Coronary artery (tissue), 2 donors: ENCODE measurements around the gene TRAPPC6A.

Experiments
- DNase-seq: peaks from one replicate; pipeline ENCODE4 v3.0.0-alpha.2; 2017; ENCODE audit warnings: low spot score
- H3K27ac ChIP-seq, 2 donors: fragments of 200-600 bp; sonication (generic); one replicate each; pipeline ENCODE4 v1.5.1; 2016 to 2019
- H3K4me3 ChIP-seq: fragments of 200-600 bp; sonication (generic); 2 replicates; pipeline ENCODE4 v1.5.1; 2016; ENCODE audit warnings: mild to moderate bottlenecking, moderate library complexity
- TF ChIP-seq, protein P1 (sequence below): fragments of 200-600 bp; sonication (generic); IDR thresholded peaks from one replicate; pipeline ENCODE4 v1.5.1; 2019; ENCODE audit warnings: antibody characterized with exemption

The TRAPPC6A gene

DNA sequence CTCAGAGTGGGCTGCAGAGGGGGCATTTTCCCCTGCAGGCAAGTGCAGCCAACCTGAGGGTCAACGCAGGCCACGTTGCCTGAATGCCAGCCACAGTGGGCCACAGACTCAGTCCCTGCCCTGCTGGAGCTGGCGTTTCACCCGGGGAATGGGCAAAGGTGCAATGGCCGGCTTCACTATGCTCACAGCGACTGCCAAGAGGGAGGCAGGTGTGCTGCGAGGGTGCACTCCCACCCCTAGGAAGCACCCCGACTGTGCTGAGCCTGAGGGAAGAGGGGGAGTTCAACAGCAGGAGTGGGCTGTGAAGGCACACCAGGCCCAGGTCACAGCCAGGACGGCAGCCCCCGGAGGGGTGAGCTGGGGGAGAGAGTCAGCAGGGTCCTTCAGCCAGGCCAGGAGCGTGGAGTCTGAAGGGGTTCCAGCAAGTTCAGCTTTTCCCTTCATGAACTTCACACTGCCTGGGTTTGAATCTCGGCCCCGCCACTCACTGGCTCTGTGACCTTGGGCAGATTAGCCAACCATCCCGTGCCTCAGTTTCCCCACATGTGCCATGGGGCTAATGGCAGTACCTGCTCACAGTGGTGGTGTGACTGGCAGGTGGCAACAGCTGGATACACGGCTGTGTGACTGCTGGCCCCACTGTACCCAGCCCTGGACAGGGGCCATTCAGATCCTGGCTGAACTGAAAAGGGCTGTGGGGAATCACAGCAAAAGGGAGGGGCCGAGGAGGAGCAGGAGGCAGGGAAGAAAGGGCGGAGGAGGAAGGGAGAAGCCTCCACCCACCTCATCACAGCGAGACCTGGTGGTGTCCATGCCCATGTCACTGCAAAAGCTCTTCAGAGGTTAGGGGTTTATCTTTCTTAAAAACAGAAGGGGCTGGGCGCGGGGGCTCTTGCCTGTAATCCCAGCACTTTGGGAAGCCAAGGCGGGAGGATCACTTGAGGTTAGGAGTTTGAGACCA, 7.6 kb downstream of the TRAPPC6A start:
- no peak overlapping the region for H3K27ac ChIP-seq
- DNase-seq = no peak
- TF ChIP-seq, protein P1, sequence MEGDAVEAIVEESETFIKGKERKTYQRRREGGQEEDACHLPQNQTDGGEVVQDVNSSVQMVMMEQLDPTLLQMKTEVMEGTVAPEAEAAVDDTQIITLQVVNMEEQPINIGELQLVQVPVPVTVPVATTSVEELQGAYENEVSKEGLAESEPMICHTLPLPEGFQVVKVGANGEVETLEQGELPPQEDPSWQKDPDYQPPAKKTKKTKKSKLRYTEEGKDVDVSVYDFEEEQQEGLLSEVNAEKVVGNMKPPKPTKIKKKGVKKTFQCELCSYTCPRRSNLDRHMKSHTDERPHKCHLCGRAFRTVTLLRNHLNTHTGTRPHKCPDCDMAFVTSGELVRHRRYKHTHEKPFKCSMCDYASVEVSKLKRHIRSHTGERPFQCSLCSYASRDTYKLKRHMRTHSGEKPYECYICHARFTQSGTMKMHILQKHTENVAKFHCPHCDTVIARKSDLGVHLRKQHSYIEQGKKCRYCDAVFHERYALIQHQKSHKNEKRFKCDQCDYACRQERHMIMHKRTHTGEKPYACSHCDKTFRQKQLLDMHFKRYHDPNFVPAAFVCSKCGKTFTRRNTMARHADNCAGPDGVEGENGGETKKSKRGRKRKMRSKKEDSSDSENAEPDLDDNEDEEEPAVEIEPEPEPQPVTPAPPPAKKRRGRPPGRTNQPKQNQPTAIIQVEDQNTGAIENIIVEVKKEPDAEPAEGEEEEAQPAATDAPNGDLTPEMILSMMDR = no peak
- no peak overlapping the region for H3K4me3 ChIP-seq

DNA sequence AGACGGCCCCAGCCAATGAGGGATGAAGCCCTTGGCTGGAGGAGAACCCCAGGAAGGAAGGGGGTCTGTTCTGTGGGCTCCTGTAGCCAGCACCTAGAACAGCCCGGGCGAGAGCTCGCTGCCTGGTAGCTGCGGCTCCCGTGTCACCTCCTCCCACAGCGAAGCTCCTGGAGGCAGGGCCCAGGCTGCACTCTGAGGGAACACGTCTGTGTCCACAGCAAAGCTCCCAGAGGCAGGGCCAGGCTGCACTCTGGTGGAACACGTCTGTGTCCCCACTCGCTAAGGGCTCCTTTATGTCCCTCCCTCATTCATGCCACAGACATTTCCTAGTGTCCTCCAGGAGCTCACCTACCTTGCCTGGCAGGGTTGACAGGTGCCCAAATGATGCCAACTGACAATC, 8.4 kb downstream of the TRAPPC6A start:
- no peak overlapping the region for H3K4me3 ChIP-seq
- no peak for DNase-seq
- TF ChIP-seq, protein P1 = no peak
- no peak overlapping the region for H3K27ac ChIP-seq

DNA sequence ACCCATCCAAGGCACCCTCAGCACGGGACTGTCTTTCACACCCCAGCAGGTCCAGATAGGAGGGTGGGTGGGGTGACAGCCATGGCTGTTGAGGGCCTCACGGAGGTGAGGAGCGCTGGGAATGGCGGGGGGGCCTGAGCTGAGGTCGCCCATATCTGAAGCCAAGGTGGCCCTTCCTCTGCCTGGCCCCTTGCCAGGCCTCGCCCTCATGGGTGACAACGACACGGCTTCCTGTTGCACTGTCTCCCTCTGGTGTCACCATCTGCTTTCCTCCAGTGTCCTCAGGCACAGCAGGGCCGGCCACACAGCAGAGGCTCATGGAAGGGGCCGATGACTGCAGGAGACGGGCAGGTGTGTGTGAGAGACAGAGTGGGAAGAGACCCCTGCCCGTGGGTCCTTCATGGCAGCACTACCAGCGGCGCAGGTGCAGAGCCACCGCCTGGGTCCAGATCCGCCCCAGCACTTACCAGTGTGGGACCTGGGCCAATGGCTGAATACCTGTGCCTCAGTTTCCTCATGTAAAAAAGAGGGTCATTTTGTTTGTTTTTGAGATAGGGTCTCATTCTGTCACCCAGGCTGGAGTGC, 9.2 kb downstream of the TRAPPC6A start:
- Histone ChIP-seq H3K27ac (no peak overlapping the region), H3K4me3 (no peak overlapping the region)
- no peak for DNase-seq
- TF ChIP-seq, protein P1 = no peak

DNA sequence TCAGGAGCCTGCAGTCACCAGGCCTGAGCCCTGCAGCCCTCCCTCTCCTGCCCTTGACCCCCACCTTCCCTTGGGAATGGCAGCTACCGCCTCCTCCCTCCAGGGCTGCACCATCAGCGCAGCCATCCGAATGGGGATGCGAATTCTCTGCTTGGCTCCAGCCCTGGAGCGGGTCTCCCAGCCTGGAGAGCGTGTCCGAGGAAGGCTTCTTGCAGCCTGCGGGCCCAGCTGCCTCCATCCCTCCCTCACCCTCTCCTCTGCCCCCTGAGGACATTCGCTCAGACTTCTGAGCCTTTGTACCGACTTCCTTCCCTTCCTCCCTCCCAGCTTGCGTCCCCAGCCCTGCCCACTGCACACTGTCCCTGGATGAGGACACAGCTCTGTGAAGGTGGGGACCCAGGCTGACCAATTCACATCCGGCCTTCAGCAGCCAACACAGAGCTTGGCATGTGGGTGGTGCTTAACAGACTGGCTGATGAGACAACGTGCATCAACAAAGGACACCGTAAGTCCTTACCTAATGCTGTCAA, 11.2 kb downstream of the TRAPPC6A start:
- H3K27ac ChIP-seq = no peak overlapping the region
- no peak for DNase-seq
- TF ChIP-seq, protein P1 = no peak
- H3K4me3 ChIP-seq = no peak overlapping the region

DNA sequence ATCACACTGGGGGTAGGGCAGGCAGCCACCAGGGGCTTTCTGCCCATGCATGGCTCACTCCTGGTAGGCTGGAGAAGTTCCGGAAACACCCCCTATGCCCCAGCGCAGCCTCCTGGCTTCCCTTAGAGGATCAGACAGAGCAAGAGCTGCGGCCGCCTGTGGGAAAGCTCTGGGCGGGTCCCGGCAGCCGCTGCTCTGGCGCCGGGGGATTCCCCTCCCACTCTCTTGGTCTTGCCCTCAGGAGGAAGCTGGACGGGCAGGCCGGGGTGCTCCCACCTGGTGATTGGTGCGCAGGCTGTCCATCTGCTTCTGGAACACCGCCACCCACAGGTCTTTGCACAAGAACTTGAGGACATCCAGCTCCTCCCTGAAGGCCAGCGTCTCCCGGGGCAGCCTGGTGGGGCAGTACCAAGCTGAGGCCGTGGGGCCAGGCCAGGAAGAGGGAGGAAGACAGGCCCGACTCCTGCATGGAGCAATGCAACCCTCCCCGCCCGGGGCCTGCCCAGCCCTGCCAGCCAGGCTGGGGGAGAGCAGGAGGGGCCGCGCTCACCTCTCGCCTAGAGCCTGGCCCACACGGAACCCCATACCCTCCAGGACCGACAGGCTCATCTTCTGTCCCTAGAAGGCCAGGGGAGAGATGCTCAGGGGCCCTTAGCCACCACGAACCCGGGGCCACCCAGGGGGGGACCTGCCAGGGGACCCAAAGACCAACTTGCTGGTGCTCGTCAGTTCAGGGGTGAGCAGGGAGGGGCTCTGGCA, 13.3 kb downstream of the TRAPPC6A start:
- no peak for DNase-seq
- TF ChIP-seq, protein P1 = no peak
- H3K27ac ChIP-seq = no peak overlapping the region
- H3K4me3 ChIP-seq = no peak overlapping the region

DNA sequence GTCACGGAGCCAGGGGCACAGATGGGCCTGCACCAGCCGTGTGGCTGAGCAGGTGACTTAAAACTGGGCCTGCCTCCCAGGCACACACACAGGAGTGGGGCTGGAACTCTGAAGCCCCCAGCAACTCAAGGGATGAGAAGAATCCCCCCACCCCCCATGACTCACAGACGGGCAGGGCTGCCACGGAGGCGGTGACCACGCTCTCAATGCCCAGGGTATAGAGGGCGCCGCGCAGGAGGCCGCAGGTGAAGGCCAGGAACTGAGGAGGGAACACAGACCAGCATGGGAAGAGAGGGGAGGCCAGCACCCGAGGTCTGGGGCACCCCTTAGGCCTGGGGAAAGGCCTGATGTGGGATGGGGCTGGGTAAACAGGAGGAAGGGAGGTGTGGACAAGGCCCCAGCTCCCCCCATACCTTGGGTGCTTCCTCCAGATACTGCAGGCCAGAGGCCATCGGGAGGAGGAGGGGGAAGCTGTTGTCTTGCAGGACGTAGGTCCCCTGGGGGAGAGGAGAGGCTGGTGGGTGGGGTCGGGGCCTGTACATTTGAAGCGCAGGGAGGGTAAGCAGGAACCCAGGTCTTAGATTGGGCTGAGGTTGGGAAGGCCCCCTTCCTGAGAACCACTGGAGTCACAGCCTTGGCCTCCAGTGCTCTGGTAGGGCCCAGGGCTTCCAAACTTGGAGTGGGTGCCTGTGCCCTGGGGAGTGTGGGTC, 14.1 kb downstream of the TRAPPC6A start:
- TF ChIP-seq, protein P1 = no peak
- no peak for DNase-seq
- H3K27ac ChIP-seq = no peak overlapping the region
- H3K4me3 ChIP-seq = no peak overlapping the region
